ENCODE measurements around the gene TRPC4AP.

Gene TRPC4AP

DNA sequence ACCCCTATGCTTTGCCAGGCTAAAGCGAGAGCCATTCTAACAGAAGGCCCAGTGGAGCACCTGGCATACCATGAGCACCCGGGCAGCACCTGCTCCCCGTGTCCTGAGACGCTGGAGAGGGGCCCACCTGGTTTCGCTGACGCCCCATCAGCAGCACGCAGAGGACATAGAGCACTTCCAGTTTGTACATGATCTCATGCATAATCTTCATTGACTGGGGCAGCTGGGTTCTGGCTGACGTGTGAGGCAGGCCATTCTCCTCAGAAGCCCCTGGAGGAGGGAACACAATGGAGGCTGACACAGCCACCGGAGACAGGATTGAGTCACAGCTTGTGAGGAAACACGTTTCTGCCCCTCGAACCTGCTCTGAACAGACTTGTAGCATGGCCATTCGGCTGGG is 71.5 kb downstream of the TRPC4AP start:
- no peak for TF ChIP-seq ZNF274 (IDR thresholded peaks at IDR 0.05; ENCODE audit: low read depth, low read length)

DNA sequence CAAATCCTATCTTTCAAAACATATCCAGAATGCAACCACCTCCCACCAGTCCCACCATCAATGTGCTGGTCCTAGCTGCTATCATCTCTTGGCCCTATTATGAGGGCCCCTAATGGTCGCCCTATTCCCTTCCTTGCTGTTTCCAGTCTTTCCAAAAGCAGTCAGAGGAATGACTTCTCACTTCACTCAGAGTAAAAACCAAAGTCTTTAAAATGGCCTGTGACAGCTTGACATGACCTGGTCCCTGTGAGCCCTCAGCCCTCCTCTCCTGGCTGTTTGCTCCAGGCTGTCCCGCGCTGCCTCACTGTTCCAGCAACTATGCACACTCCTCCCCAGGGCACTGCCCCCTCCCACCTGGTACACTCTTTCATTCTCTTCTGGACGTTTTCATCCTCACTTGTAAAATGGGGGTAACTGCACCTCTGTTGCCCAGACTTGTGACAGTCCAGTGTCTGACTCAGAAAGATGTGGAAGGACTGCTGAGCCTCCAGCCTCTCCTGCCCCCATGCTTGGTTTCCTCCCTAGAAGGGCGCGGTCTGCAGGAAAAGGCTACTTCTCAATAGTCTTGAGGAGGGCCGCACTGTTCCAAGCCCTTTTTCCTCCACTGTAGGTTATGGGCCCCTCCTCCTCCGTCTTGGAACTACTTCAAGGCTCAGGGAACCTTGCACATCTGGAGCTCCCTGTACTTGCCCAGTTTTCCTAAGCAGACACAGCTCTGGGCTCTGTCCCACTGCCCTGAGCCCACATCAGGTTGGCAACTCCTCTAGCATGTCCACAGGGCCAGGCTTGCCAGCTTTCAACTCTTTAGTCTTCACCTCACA is 72.3 kb downstream of the TRPC4AP start:
- no peak overlapping the region for H3K4me3 ChIP-seq (ENCODE audit: low read length)
- no peak for TF ChIP-seq ZNF274 (IDR thresholded peaks at IDR 0.05; ENCODE audit: low read depth, low read length)

More for the DNA sequence above, 71.5 kb downstream of the TRPC4AP start:
- H3K4me3 ChIP-seq (ENCODE audit: low read length), result no peak overlapping the region

DNA sequence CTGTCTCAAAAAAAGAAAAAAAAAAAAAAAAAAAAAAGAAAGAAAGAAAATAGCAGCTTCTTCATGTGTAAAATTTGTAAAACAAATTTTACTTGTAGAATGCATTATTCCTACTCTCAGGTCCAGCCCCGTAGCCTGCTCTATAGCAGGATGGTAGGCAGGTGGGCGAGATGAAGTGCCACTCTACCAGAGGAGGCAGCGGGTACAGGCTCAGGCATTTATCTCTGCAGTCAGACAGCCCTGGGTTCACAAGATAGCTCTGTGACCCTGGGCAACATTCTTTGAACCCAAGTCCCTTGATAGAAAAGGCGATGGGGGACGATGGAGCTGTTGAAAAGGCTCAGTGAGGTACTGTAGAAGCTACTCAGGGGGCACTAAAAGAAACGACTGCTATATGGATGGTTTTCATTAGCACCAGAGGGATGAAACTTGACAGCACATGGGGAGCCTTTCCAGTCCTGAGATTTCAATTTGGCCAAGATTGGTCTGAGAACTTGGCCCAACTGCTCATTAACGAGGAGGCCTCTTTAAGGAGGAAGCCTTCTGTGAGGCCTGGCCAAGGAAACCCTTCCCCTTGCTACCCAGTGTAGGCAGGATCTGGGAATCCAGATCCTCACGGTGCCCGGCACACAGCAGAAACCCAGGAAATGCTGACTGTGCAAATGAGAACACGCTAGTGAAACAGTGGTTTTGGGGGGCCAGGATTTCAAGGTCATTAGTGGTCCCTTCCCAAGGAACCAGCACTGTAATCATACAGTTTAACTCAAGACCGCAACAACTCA is 73.8 kb downstream of the TRPC4AP start:
- no peak overlapping the region for H3K4me3 ChIP-seq (ENCODE audit: low read length)
- no peak for TF ChIP-seq ZNF274 (IDR thresholded peaks at IDR 0.05; ENCODE audit: low read depth, low read length)

DNA sequence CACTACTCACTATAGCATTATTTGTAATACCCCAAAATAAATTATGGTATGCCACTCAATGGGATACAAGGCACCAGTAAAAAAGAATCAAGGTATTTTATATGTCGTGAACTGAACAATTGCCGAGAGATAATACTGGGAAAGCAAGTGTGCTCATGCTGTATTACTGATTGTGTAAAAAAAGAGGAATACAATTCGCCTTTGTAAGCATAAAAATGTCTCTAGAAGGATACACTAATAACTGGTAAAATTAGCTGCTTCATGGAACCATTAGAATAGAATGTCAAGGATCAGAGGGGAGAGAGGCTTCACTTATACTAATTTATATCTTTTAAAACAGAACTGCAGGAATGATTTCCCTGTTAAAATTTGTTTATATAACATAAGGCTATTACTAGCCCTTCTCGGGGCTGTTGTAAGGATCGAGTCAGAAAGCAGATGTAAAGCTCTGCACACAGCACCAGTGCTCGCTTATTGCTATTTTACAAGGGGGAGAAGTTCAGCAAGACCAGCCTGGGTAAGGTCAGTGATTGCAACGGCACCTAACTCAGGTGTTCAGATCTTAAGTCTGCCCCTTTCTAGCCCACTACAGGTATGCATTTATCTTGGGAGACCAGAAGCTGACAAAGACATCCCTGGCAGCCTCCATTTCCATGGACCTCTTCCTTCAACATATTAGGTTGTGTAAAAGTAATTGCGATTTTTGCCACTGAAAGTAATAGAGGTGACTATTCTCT is 75.3 kb downstream of the TRPC4AP start:
- H3K4me3 ChIP-seq (ENCODE audit: low read length), result no peak overlapping the region
- no peak for TF ChIP-seq ZNF274 (IDR thresholded peaks at IDR 0.05; ENCODE audit: low read depth, low read length)

DNA sequence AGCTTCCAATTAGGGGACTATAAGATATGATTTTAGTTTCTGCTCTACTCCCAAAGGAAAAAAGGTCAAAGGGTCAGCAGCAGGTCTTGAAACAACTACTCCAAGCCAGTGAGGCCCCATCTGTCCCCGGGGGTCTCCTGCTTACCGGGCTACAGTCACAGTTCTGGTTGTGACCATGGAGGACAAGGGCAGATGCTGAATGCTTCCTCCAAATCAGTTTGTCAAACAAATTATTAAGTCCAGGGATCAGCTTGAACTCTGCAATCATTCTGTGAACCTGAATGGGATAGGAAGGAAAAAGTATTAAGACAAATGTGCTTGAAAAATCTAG is 76.8 kb downstream of the TRPC4AP start:
- H3K4me3 ChIP-seq (ENCODE audit: low read length), result no peak overlapping the region
- TF ChIP-seq ZNF274 (IDR thresholded peaks at IDR 0.05; ENCODE audit: low read depth, low read length), result no peak

DNA sequence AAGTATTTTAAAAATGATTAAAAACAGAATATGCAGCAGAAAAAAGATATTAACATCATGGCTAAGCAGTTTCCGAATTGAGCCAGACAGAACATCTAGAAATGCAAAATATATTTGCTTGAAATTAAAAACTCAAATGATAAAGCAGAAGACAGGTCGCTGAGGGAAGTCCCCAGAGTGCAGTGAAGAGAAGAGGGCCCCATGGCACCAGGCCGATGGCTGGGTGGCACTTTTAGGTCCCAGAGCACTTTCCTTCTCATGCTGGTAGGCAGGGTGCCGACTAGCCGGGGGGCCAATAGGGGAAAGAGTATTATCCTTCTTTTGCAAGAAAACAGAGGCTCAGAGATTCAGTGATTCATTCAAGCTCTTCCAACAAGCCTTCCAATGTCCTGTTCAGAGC is 78.1 kb downstream of the TRPC4AP start:
- H3K4me3 ChIP-seq (ENCODE audit: low read length), result no peak overlapping the region
- no peak for TF ChIP-seq ZNF274 (IDR thresholded peaks at IDR 0.05; ENCODE audit: low read depth, low read length)

DNA sequence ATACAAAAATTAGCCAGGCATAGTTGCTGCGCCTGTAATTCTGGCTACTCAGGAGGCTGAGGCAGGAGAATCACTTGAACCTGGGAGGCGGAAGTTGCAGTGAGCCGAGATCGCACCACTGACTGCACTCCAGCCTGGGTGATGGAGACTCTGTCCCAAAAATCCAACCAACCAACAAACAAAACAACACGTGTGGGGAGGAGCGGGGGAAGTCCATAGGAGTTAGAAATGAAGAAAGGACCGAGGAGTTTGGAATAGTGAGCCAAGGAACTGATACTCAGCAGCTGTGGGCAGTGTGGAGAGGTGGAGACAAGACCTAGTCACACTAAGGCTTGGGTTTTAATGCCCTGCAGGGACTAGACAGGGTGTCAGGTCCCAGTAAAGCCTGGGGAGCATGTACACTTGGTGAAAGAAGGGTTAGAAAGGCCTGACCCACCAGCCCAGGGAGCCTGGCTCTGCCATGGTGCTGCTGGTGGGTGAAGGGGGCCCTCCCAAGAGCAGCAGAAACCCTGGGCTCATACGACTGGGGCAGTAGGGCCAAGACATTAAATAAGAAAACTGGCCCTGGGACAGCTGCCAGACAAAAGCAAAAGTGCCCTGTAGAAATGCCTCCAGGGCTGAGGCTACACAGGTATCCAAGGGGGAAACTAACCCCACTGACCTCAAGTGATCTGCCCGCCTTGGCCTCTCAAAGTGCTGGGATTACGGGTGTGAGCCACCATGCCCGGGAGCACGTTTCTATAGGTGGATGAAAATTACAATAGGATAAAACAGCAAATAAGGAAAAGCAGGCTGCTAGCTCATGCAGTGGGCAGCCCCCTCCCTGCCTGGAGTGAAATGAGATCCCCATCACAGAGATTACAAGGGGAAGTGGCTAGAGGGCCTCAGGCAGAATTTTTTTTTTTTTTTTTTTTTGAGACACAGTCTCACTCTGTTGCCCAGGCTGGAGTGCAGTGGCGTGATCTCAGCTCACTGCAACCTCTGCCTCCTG is 78.9 kb downstream of the TRPC4AP start:
- TF ChIP-seq ZNF274 (IDR thresholded peaks at IDR 0.05; ENCODE audit: low read depth, low read length), result no peak
- H3K4me3 ChIP-seq (ENCODE audit: low read length), result no peak overlapping the region

DNA sequence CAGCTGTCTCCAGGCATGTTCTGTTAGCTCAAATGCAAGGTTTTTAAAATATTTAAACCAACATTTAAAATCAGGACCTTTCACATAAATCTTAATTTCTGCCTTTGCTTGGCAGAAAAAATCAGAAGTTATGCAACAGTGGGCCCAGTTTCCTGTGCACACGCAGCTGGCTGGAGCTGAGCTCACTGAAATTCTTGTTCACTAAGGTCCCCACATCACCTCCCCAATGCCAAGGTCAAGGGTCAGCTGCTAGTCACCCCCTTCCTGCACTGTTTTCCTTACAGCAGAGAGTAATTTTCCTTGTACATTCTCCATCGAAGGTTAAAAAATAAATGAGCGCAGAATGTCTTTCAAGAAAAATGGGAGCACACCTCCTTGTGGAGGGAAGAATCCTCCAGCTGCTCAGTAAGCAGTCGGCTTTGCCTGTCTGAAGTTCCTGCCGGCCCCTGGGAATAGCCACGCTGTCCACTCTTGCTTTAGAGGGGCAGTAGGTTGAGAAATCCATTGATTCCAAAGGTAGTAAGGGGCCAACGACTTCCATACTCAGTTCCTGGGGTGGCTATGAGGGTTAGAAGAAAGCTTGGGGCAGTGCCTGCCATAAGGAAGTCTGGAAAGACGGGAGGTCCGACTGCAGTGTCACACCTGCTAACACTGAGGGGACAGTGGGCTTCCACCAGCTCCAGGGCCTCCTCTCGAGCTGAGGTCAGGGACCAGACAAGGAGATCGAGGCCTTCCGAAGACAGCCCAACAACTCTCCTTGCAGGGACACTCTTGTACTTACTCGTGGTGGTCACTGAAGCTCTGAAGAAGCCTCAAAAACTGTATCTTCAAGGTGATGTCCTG is 80.2 kb downstream of the TRPC4AP start:
- TF ChIP-seq ZNF274 (IDR thresholded peaks at IDR 0.05; ENCODE audit: low read depth, low read length), result no peak
- H3K4me3 ChIP-seq (ENCODE audit: low read length), result no peak overlapping the region

DNA sequence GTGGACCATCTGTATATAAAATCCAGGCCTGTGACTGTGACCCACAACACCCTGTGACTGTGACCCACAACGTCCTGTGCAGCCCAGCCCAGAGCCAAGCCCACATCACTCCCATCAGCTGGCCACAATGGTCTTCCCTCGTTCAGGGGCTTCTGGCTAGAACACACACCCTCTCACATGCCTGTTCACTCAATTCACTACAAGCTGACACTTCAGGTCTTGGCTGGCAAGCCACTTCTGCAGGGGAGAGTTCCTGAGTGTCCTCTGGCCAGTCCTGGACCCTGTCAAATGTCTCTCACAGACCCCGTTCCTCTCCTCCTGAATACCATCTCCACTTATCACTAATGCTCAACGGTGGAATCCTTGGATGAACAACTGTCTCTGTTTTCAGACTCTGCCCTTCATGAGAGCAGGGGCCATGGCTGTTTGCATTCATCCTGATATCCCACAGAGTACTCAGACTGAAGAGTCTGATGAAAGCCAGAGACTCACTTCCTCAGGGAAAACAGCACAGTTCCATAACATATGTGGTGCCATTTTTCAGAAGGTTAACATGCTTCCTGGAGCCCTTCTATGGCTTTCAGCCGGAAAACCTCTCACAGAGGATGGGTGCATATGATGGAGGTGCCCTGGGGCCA is 80.9 kb downstream of the TRPC4AP start:
- TF ChIP-seq ZNF274 (IDR thresholded peaks at IDR 0.05; ENCODE audit: low read depth, low read length), result no peak
- no peak overlapping the region for H3K4me3 ChIP-seq (ENCODE audit: low read length)

DNA sequence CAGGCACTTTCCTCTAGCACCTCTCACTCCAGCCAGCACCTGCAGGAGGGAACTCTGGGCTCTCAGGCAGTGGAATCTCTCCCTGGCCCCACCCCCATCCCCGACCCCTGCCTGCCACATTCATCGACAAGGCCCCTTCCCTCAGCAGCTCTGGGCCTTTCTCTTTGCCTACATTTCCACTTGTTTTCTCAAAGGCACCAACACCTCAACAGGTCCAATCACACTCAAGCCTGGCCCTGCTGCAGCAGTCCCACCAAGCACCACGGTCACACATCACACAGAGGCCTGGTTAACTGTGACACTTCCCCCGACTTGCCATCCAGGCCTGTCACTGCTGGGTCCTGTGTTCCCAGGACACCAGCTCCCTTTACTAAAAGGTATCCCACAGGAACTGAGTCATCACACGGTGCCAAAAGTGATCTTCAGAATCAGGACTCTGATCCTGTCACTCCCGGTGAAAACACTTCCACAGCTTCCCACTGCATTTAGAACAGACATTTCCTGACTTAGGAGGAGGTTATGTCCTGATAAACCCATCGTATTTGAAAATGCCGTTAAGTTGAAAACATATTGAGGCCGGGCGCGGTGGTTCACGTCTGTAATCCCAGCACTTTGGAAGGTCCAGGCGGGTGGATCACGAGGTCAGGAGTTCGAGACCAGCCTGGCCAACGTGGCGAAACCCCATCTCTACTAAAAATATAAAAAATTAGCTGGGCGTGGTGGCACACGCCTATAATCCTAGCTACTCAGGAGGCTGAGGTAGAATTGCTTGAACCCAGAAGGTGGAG is 82.0 kb downstream of the TRPC4AP start:
- no peak overlapping the region for H3K4me3 ChIP-seq (ENCODE audit: low read length)
- no peak for TF ChIP-seq ZNF274 (IDR thresholded peaks at IDR 0.05; ENCODE audit: low read depth, low read length)

DNA sequence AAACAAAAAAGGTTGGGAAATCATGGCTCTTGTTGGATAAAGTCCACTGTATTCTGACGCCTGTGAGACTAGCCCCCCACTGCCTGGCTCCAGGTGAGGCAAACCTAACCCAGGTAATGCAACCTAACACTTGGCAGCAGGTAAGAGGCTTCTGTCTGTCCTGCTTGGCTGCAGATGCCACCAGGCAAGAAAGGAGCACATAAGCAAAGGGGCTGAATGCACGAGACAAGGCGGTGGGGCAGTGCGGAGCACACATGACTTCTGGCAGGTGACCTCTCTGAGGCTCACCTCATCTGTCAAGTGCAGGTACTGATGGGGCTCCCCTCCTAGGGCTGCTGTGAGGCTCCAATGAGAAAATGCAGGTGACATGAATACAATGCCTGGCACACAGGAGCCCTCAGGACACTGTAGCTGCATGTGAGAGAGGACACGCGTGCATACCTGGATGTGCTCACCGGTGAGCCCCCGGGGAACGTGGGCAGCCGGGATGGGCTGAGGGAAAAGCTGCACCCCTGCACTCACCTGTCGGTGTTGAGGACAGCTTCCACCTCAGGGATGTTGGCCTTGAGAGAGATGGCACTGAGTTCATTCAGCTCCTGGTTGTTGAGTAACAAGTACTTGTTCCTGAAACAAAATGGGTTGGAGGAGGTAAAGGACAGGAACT is 82.8 kb downstream of the TRPC4AP start:
- no peak for TF ChIP-seq ZNF274 (IDR thresholded peaks at IDR 0.05; ENCODE audit: low read depth, low read length)
- H3K4me3 ChIP-seq (ENCODE audit: low read length), result no peak overlapping the region

Measured in GM08714 (cell line).